DOHH2 (cell line): ENCODE measurements around the gene MACROD2.

ENCODE experiments used
- H3F3A ChIP-seq: fragments of 200-600 bp; sonication (generic), shearing (Covaris generic); 2 replicates; pipeline ENCODE4 v1.6.0; 2016; ENCODE audit warnings: antibody characterized with exemption, mild to moderate bottlenecking; ENCODE audit not compliant: control insufficient read depth, insufficient read depth
- H3K27ac ChIP-seq: fragments of 200-600 bp; sonication (generic); 2 replicates; pipeline ENCODE4 v1.5.1; 2014; ENCODE audit warnings: low read depth, mild to moderate bottlenecking, low read length, moderate library complexity
- H3K27me3 ChIP-seq: fragments of 200-600 bp; sonication (generic); 2 replicates; pipeline ENCODE4 v1.6.1; 2014; ENCODE audit warnings: mild to moderate bottlenecking, low read length, mixed read lengths; ENCODE audit not compliant: control insufficient read depth
- H3K36me3 ChIP-seq: fragments of 200-600 bp; sonication (generic); 2 replicates; pipeline ENCODE4 v1.6.1; 2014; ENCODE audit warnings: mild to moderate bottlenecking, low read length, moderate library complexity, mixed read lengths; ENCODE audit not compliant: control insufficient read depth
- H3K4me1 ChIP-seq: fragments of 200-600 bp; sonication (generic); 2 replicates; pipeline ENCODE4 v1.6.1; 2014; ENCODE audit warnings: mild to moderate bottlenecking, low read length, mixed read lengths; ENCODE audit not compliant: control insufficient read depth
- H3K4me2 ChIP-seq: fragments of 200-600 bp; sonication (generic); 2 replicates; pipeline ENCODE4 v1.6.0; 2014; ENCODE audit warnings: mild to moderate bottlenecking, low read length, moderate library complexity
- H3K4me3 ChIP-seq: fragments of 200-600 bp; sonication (generic); 2 replicates; pipeline ENCODE4 v1.5.1; 2014; ENCODE audit warnings: mild to moderate bottlenecking, low read length, mixed read lengths
- H3K79me2 ChIP-seq: fragments of 200-600 bp; sonication (generic); 2 replicates; pipeline ENCODE4 v1.6.1; 2014; ENCODE audit warnings: mild to moderate bottlenecking, low read length, mixed read lengths; ENCODE audit not compliant: control insufficient read depth
- H3K9me2 ChIP-seq: fragments of 200-600 bp; sonication (generic); replicated peaks from 2 replicates; pipeline ENCODE4 v1.6.1; 2014; ENCODE audit warnings: mild to moderate bottlenecking, low read length, mixed read lengths; ENCODE audit not compliant: control insufficient read depth
- H3K9me3 ChIP-seq: fragments of 200-600 bp; sonication (generic); 2 replicates; pipeline ENCODE4 v1.6.1; 2014; ENCODE audit warnings: antibody characterized with exemption, low read length, mixed read lengths; ENCODE audit not compliant: control insufficient read depth, insufficient read depth
- H4K20me1 ChIP-seq: fragments of 200-600 bp; sonication (generic); 2 replicates; pipeline ENCODE4 v1.6.0; 2014; ENCODE audit warnings: low read depth, mild to moderate bottlenecking, antibody characterized with exemption, low read length, moderate library complexity; ENCODE audit not compliant: control insufficient read depth, insufficient read depth
- CTCF ChIP-seq: fragments of 200-600 bp; sonication (generic); IDR thresholded peaks from one replicate; pipeline ENCODE4 v1.5.1; 2014; ENCODE audit warnings: antibody characterized with exemption, mild to moderate bottlenecking, low read depth, low read length; ENCODE audit not compliant: poor library complexity, severe bottlenecking
- EZH2phosphoT487 ChIP-seq: fragments of 200-600 bp; sonication (generic); IDR thresholded peaks from 2 replicates; pipeline ENCODE4 v1.6.1; 2017; ENCODE audit warnings: borderline replicate concordance, mild to moderate bottlenecking, antibody characterized with exemption, low read length, moderate library complexity, mixed read lengths

The MACROD2 gene

GRCh38 chr20:15030826-15031225 is 1035.5 kb downstream of the MACROD2 start:
- H3K9me2 ChIP-seq: no peaks in the 10 kb centered on the region
- no peaks in the 10 kb centered on the region for H3K36me3 ChIP-seq
- no peaks in the 10 kb centered on the region for H3K4me1 ChIP-seq
- no peak overlapping the region for H3K27ac ChIP-seq
- no peaks in the 10 kb centered on the region for H3K27me3 ChIP-seq
- no peaks in the 10 kb centered on the region for H4K20me1 ChIP-seq
- no peaks in the 10 kb centered on the region for H3F3A ChIP-seq
- no peaks in the 10 kb centered on the region for H3K79me2 ChIP-seq
- no peak overlapping the region for H3K4me3 ChIP-seq
- H3K4me2 ChIP-seq: no peak overlapping the region
- TF ChIP-seq CTCF: no peak
- no peak for TF ChIP-seq EZH2phosphoT487
- H3K9me3 ChIP-seq: no peaks in the 10 kb centered on the region; the same call in 1 of the 2 replicates

- no peaks in the 10 kb centered on the region for H3K79me2 ChIP-seq
- H3K27me3 ChIP-seq: no peaks in the 10 kb centered on the region
- no peak overlapping the region for H3K27ac ChIP-seq
- H3K36me3 ChIP-seq: no peaks in the 10 kb centered on the region
- H3K9me2 ChIP-seq: no peaks in the 10 kb centered on the region
- H3K4me2 ChIP-seq: no peak overlapping the region
- H3F3A ChIP-seq: no peaks in the 10 kb centered on the region
- no peaks in the 10 kb centered on the region; the same call in 1 of the 2 replicates for H3K9me3 ChIP-seq
- H3K4me3 ChIP-seq: no peak overlapping the region
- no peaks in the 10 kb centered on the region for H4K20me1 ChIP-seq
- TF ChIP-seq EZH2phosphoT487 (no peak), CTCF (no peak)
- no peaks in the 10 kb centered on the region for H3K4me1 ChIP-seq
Observed at GRCh38 chr20:15031546-15032351, 1036.4 kb downstream of the MACROD2 start.

GRCh38 chr20:15032352-15032622 is 1037.0 kb downstream of the MACROD2 start:
- Histone ChIP-seq H3K36me3 (no peaks in the 10 kb centered on the region), H3K9me3 (no peaks in the 10 kb centered on the region; the same call in 1 of the 2 replicates), H3F3A (no peaks in the 10 kb centered on the region), H3K79me2 (no peaks in the 10 kb centered on the region), H3K27ac (no peak overlapping the region), H3K4me2 (no peak overlapping the region), H3K27me3 (no peaks in the 10 kb centered on the region), H3K4me1 (no peaks in the 10 kb centered on the region), H3K9me2 (no peaks in the 10 kb centered on the region), H3K4me3 (no peak overlapping the region), H4K20me1 (no peaks in the 10 kb centered on the region)
- TF ChIP-seq CTCF (no peak), EZH2phosphoT487 (no peak)
